ENCODE measurements around the gene RGL1. TPM values are rescaled to one million over a fixed set of nuclear protein-coding genes. Genes with fewer than 3 reads are reported as not detected.

The RGL1 gene
- total RNA-seq, 4 donors from 2014 or later: 11.6 to 22.5 (median 15.0) TPM

DNA sequence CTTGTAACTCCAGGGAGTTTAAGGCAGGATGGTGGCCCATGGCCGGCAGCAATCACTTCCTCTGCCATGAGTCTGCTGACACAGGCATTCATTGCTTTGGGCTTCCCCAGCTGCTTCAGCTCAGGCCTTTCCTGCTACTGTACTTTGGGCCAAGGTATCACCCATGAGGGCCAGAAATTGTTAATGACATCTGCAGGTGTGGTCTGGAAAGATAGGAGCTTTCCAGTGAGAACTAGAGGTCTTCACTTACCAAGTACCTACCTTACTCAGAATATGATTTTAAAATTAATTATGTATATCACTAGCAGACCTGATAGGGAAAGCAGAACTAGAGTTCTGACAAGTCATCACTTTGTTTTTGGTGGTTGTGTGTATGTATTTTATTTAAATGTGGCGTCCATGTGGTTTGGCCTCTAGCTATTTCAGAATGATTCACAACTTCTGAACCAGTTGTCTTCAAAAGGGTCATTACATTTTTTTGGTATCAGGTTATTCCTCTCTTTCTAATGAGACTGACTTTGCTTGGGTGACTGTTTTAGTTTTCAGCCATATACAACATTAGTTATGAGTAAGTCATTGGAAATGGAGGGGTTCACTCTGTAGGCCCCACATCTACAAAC, 2.7 kb downstream of the RGL1 start:
- H3K4me3 ChIP-seq (ENCODE audit: low read depth, poor library complexity, severe bottlenecking): no peak overlapping the region
- intact Hi-C loops (cut with DNase I; ENCODE audit: low total_unique reads): no loop called here
- no peak for DNase-seq (ENCODE audit: low spot score in 2 of 2)
- TF ChIP-seq POLR2A (IDR thresholded peaks at IDR 0.05): no peak
- TF ChIP-seq, protein P1, sequence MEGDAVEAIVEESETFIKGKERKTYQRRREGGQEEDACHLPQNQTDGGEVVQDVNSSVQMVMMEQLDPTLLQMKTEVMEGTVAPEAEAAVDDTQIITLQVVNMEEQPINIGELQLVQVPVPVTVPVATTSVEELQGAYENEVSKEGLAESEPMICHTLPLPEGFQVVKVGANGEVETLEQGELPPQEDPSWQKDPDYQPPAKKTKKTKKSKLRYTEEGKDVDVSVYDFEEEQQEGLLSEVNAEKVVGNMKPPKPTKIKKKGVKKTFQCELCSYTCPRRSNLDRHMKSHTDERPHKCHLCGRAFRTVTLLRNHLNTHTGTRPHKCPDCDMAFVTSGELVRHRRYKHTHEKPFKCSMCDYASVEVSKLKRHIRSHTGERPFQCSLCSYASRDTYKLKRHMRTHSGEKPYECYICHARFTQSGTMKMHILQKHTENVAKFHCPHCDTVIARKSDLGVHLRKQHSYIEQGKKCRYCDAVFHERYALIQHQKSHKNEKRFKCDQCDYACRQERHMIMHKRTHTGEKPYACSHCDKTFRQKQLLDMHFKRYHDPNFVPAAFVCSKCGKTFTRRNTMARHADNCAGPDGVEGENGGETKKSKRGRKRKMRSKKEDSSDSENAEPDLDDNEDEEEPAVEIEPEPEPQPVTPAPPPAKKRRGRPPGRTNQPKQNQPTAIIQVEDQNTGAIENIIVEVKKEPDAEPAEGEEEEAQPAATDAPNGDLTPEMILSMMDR (IDR thresholded peaks at IDR 0.05): no peak
- 23 to 29% methylated on average over 2 of the region's 2 CpGs for WGBS, 2 donors

DNA sequence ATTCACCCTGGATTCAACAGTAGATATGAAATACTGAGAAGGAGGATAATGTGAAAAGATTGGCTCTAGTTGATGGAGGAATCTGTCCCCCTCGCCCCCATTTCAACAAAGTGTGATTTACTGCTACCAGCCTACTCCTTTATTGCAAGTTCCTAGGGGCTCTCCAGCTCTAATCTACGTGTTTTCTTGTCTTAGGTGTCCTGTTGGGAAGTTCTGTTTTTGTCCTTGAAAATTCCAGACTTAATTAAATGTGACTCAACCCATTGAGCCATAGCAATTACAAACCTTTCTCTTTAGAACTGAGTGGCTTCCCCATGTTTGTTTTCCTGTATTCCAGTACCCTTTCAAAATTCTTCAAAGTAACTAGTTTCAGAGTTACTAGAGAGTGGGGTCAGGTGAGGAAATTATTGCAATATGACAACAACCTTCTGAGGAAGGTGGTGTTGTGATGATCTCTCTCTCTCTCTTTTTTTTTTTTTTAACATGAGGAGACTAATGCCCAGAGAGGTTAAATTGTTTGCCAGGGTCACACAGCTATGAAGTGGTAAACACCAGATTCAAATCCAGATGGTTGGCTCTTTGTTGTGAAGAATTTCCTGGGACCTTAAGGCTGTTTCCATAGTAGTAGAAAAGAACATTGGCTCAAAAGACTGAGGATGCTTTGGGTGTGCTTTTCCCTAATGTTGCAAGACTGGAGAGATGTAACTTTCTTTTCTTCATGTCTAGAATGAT, 3.5 kb downstream of the RGL1 start:
- no peak overlapping the region for H3K4me3 ChIP-seq (ENCODE audit: low read depth, poor library complexity, severe bottlenecking)
- TF ChIP-seq, protein P1 (IDR thresholded peaks at IDR 0.05): no peak
- TF ChIP-seq POLR2A (IDR thresholded peaks at IDR 0.05): no peak
- 69 to 75% methylated on average over 2 of the region's 2 CpGs for WGBS, 2 donors

DNA sequence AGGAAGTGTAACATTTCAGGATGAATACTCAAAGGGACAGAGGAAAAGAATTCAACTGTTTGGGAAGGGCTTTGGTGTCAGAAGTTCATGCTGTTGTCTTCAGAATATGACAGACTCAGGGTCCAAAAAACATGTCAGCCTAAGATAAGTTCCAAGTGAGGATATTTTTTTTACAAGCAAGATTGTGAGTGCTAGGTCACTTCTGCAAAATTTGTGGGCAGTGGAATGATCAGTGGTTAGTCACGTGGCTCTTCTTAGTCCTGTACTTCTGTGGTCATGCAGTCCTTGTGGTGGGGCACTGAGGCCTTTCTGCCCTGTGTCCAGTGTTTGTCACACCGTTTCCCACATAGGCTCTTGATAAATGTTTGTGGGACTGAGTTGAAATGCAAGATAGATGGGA, 5.2 kb downstream of the RGL1 start:
- DNase-seq (ENCODE audit: low spot score in 2 of 2): no peak
- intact Hi-C loops (cut with DNase I; ENCODE audit: low total_unique reads): no loop called here
- WGBS, 2 donors: 76 to 83% methylated on average over 2 of the region's 2 CpGs
- no peak overlapping the region for H3K4me3 ChIP-seq (ENCODE audit: low read depth, poor library complexity, severe bottlenecking)
- TF ChIP-seq, protein P1 (IDR thresholded peaks at IDR 0.05): no peak
- no peak for TF ChIP-seq POLR2A (IDR thresholded peaks at IDR 0.05)

More for the DNA sequence above, 3.5 kb downstream of the RGL1 start:
- intact Hi-C loops (cut with DNase I; ENCODE audit: low total_unique reads): no loop called here
- no peak for DNase-seq (ENCODE audit: low spot score in 2 of 2)

DNA sequence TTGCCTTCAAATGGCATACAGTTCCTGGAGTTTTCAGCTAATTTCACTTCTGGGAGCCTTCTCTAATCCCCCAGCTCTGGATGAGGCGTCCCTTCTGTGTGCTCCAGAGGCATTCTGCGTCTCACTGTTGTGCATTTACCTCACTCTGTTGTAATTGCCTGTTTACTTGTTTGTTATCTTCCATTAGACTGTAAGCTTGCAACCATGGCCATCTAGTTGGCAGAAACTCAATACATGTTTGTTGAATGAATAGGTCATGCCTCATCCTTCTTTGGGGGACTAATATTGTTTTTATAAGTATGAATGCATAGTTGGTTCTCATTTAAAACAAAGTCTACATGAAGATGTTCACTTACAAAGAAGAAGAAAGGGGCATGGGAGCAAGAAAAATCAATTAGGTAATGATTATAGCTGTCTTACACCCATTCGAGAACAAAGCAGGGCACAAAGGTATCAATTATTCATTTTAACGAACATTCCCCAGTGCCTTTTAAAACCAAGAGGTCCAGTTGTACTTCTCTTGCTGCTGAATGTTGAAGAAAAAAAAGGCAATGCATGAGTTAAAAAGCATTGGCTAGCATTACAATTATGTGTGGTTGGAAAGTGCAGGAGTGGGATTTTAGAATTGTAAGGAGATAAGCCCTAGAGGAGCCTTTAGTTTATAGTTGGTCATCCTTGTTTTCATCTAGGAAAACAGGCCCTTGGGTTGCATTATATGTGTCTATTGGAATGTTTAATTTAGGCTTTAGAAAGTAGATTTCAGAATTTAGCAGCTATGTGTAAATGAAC, 6.0 kb downstream of the RGL1 start:
- WGBS, 2 donors: 87 to 90% methylated on average over 4 of the region's 4 CpGs
- TF ChIP-seq, protein P1 (IDR thresholded peaks at IDR 0.05): no peak
- no peak for TF ChIP-seq POLR2A (IDR thresholded peaks at IDR 0.05)
- DNase-seq (ENCODE audit: low spot score in 2 of 2): no peak
- H3K4me3 ChIP-seq (ENCODE audit: low read depth, poor library complexity, severe bottlenecking): no peak overlapping the region
- intact Hi-C loops (cut with DNase I; ENCODE audit: low total_unique reads): no loop called here

DNA sequence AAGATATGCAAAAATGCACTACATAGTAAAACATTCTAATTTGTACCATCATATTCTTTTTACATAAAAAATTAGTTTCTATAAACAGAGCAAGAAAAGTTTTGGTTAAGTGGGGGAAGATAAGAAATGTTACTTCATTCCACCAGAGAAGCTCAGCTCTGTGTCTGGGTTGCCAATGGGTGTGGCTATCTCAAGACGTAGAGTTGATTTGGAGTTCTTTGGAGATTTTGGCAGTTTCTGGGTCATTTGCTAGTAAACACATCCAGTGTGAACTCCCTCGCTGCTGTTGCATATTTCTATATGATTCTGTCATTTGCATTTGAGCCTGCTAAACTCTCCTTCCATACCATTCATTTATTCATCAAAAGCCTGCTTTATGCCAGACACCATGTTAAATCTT, 7.2 kb downstream of the RGL1 start:
- intact Hi-C loops (cut with DNase I; ENCODE audit: low total_unique reads): no loop called here
- WGBS, 2 donors: 28 to 36% methylated on average over 2 of the region's 2 CpGs
- no peak overlapping the region for H3K4me3 ChIP-seq (ENCODE audit: low read depth, poor library complexity, severe bottlenecking)
- TF ChIP-seq, protein P1 (IDR thresholded peaks at IDR 0.05): no peak
- TF ChIP-seq POLR2A (IDR thresholded peaks at IDR 0.05): no peak
- no peak for DNase-seq (ENCODE audit: low spot score in 2 of 2)

Data from lower leg skin (tissue), 4 donors.